ENCODE results near the gene MRPL12.

MRPL12 gene

GRCh38 chr17:81735264-81736102 lies 32.3 kb downstream of the MRPL12 start:
- Histone ChIP-seq H4K20me1 (ENCODE audit: insufficient read depth, low read length) (no peaks in the 10 kb centered on the region), H3F3A (ENCODE audit: insufficient read depth, low read length) (no peaks in the 10 kb centered on the region), H3K4me2 (ENCODE audit: low read length) (peak overlapping the region; percentile 31; the same call in 1 of the 2 replicates), H3K9me3 (ENCODE audit: low read length) (no peaks in the 10 kb centered on the region), H3K4me1 (ENCODE audit: insufficient read depth, low read length, severe bottlenecking) (no peaks in the 10 kb centered on the region), H3K9ac (ENCODE audit: low read length) (no peak overlapping the region), H3K9me2 (ENCODE audit: low read depth, low read length) (no peaks in the 10 kb centered on the region), H3K79me2 (ENCODE audit: insufficient read depth, low read length) (no peaks in the 10 kb centered on the region), H2AFZ (ENCODE audit: low read length) (no peak overlapping the region), H3K27me3 (ENCODE audit: insufficient read depth, low read length) (no peaks in the 10 kb centered on the region; the same call in 1 of the 2 replicates), H3K27ac (ENCODE audit: low read depth, low read length, poor library complexity, severe bottlenecking) (no peak overlapping the region), H3K4me3 (ENCODE audit: low read depth, low read length, poor library complexity, severe bottlenecking) (no peak overlapping the region), H3K36me3 (ENCODE audit: insufficient read depth, low read length) (no peaks in the 10 kb centered on the region)
- TF ChIP-seq EZH2 (IDR thresholded peaks at IDR 0.05; ENCODE audit: borderline replicate concordance, low read length) (no peak), CTCF (IDR thresholded peaks at IDR 0.05; ENCODE audit: low read length) (no peak)

- Histone ChIP-seq H3K9ac (ENCODE audit: low read length) (no peak overlapping the region), H3K27ac (ENCODE audit: low read depth, low read length, poor library complexity, severe bottlenecking) (no peak overlapping the region), H3K4me1 (ENCODE audit: insufficient read depth, low read length, severe bottlenecking) (no peaks in the 10 kb centered on the region)
Observed at GRCh38 chr17:81737947-81738800, 35.0 kb downstream of the MRPL12 start.

More at GRCh38 chr17:81737947-81738800, 35.0 kb downstream of the MRPL12 start:
- Histone ChIP-seq H3K9me3 (ENCODE audit: low read length) (no peaks in the 10 kb centered on the region), H3K27me3 (ENCODE audit: insufficient read depth, low read length) (no peaks in the 10 kb centered on the region; the same call in 1 of the 2 replicates), H2AFZ (ENCODE audit: low read length) (no peak overlapping the region), H3K9me2 (ENCODE audit: low read depth, low read length) (no peaks in the 10 kb centered on the region), H3K36me3 (ENCODE audit: insufficient read depth, low read length) (no peaks in the 10 kb centered on the region), H3K4me2 (ENCODE audit: low read length) (no peak overlapping the region), H3K79me2 (ENCODE audit: insufficient read depth, low read length) (no peaks in the 10 kb centered on the region), H4K20me1 (ENCODE audit: insufficient read depth, low read length) (no peaks in the 10 kb centered on the region), H3F3A (ENCODE audit: insufficient read depth, low read length) (no peaks in the 10 kb centered on the region), H3K4me3 (ENCODE audit: low read depth, low read length, poor library complexity, severe bottlenecking) (no peak overlapping the region)
- TF ChIP-seq CTCF (IDR thresholded peaks at IDR 0.05; ENCODE audit: low read length) = no peak
- TF ChIP-seq EZH2 (IDR thresholded peaks at IDR 0.05; ENCODE audit: borderline replicate concordance, low read length) = no peak

Data from OCI-LY1 (cell line).